Activated naive CD8-positive, alpha-beta T cell treated with anti-CD3 and anti-CD28 coated beads, Interleukin-2, amount 50 U/mL, for 16 hours (primary cell): ENCODE results near the gene KLHDC8B.
"Not testable (repeated sequence)": the region's sequence is repeated elsewhere in the genome, so short reads cannot be mapped to it uniquely, and the experiment has no call there.

Experiments used
- DNase-seq: peaks from one replicate; pipeline ENCODE4 v3.0.0-alpha.2; 2020; ENCODE audit warnings: low read depth, low spot score

The KLHDC8B gene

GRCh38 chr3:49183873-49184272 is 12.5 kb downstream of the KLHDC8B start:
- DNase-seq, result no peak

DNA sequence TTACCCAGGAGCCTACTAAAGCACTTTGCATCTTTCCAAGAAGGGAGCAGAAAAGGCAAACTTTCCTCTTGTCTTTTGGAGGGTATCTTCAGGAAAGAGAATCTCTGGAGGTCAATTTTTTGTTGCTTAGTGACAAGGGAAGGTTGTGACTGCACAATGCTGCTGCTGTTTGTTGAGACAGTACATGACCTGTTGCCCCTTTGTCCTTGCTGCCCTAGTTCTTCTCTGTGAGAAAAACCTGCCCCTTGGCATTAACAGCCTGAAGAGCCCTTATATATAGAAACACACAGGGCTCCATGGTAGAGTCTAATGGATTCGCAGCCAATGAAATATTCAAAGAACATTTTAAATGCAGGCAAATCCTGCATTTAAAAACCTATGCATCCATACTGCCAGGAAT is 20.3 kb downstream of the KLHDC8B start:
- no peak for DNase-seq

- DNase-seq, result no peak
These were observed 26.8 kb downstream of the KLHDC8B start for GRCh38 chr3:49198161-49198560.

DNA sequence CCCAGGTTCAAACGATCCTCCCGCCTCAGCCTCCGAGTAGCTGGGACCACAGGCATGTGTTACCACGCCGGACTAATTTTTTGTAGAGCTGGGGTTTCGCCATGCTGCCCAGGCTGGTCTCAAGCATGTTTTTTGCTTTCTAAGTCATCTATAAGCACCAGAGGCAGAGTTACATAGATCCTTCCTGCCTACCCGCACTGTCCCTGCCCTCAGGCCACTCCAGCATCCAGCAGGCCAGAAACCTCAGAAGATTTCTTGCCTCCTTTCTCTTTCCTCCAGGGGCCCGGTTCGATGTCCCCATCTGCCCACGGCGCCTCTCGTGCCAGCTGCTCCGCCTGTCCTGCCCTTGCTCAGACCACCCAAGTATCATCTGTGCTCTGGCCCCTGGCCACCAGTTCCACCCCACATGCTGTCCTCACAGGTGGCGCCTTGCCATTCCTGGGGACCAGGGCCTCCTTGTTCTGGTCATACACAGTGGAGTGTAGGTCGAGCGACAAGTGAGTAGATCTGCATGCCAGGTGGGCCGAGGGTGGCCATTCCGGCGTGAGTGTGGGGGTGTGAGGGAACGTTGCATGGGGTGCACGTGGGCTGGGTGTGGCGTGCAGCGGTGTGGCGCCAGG is 27.3 kb downstream of the KLHDC8B start:
- no peak for DNase-seq

GRCh38 chr3:49199239-49199899 is 28.0 kb downstream of the KLHDC8B start:
- DNase-seq, result no peak

DNA sequence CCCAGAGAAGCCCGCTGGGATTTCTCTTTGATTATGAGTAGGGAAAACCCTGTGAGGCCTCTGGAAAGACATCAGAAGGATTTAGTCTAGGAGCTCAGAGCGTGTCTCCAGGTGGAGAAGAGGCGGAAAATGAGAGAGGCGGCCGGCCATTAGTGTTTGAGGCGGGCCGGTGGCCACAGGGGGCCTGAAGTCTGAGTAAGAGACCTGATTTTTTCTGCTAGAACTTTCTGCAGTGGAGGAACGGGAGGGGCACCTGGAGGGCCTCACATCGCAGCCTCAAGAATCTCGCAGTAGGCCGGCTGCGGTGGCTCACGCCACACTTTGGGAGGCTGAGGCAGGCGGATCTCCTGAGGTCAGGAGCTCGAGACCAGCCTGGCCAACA is 28.5 kb downstream of the KLHDC8B start:
- no peak for DNase-seq

DNA sequence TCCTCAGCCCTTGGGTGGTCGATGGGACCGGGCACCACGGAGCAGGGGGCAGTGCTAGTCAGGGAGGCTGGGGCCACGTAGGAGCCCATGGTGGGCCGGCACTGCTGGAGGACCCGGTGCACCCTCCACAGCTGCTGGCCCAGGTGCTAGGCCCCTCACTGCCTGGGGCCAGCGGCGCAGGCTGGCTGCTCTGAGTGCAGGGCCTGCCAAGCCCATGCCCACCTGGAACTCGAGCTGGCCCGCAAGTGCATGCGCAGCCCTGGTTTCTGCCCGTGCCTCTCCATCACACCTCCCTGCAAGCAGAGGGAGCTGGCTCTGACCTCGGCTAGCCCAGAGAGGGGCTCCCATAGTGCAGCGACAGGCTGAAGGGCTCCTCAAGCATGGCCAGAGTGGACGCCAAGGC is 42.1 kb downstream of the KLHDC8B start:
- DNase-seq, result no peak

- DNase-seq, result no peak
These were observed 42.6 kb downstream of the KLHDC8B start for GRCh38 chr3:49213998-49214397.

DNA sequence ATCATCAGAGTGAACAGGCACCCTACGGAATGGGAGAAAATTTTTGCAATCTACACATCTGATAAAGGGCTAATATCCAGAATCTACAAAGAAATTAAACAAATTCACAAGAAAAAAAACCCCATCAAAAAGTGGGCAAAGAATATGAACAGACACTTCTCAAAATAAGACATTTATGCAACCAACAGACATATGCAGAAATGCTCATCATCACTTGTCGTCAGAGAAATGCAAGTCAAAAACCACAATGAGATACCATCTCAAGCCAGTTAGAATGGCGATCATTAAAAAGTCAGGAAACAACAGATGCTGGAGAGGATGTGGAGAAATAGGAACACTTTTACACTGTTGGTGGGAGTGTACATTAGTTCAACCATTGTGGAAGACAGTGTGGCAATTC is 45.3 kb downstream of the KLHDC8B start:
- DNase-seq, result not testable (repeated sequence)

DNA sequence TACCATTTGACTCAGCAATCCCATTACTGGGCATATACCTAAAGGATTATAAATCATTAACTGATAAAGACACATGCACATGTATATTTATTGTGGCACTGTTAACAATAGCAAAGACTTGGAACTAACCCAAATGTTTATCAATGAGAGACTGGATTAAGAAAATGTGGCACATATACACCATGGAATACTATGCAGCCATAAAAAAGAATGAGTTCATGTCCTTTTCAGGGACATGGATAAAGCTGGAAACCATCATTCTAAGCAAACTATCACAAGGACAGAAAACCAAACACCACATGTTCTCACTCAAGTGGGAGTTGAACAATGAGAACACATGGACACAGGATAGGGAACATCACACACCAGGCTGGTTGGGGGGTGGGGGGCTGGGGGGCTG is 45.7 kb downstream of the KLHDC8B start:
- DNase-seq, result not testable (repeated sequence)

- no peak for DNase-seq
These were observed 46.5 kb downstream of the KLHDC8B start for GRCh38 chr3:49217688-49218470.

GRCh38 chr3:49218471-49218989 is 47.1 kb downstream of the KLHDC8B start:
- DNase-seq, result not testable (repeated sequence)

GRCh38 chr3:49219132-49219531 is 47.7 kb downstream of the KLHDC8B start:
- no peak for DNase-seq

DNA sequence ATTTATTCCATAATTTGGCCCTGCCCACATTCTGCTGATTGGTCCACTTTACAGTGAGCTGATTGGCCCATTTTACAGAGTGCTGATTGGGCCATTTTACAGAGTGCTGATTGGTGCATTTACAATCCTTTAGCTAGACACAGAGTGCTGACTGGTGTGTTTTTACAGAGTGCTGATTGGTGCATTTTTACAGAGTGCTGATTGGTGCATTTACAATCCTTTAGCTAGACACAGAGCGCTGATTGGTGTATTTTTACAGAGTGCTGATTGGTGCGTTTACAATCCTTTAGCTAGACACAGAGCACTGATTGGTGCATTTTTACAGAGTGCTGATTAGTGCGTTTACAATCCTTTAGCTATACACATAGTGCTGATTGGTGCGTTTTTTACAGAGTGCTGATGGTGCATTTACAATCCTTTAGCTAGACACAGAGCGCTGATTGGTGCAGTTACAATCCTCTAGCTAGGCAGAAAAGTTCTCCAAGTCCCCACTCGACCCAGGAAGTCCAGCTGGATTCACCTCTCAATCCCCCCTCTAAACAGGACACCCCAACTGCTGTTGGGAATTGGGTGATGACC is 49.7 kb downstream of the KLHDC8B start:
- not testable (repeated sequence) for DNase-seq

DNA sequence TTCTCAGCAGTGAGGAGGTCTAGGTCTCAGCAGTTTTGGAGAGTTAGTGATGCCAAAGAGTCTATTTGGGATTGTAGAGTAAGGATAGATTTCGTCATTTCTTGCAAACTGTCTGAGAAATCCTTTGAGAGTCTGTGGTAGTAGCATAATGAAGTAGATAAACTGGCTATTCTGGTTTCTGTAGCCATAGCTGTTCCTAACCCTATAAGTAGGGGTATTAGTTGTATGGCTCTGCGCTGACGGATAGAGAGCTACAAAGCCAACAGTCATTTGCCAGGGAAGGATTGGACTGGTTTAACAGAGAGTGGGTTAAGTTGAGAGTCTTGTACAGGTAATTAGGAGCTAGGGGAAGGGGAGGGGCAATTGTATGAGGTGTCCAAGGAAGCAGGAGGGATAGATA is 50.6 kb downstream of the KLHDC8B start:
- DNase-seq, result no peak
